ENCODE measurements around the gene CENPK.
A peak's percentile ranks its signal among the peaks of the same experiment; 100 is the strongest.
"Not testable (repeated sequence)": the region's sequence is repeated elsewhere in the genome, so short reads cannot be mapped to it uniquely, and the experiment has no call there.

Gene CENPK, protein sequence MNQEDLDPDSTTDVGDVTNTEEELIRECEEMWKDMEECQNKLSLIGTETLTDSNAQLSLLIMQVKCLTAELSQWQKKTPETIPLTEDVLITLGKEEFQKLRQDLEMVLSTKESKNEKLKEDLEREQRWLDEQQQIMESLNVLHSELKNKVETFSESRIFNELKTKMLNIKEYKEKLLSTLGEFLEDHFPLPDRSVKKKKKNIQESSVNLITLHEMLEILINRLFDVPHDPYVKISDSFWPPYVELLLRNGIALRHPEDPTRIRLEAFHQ

DNA sequence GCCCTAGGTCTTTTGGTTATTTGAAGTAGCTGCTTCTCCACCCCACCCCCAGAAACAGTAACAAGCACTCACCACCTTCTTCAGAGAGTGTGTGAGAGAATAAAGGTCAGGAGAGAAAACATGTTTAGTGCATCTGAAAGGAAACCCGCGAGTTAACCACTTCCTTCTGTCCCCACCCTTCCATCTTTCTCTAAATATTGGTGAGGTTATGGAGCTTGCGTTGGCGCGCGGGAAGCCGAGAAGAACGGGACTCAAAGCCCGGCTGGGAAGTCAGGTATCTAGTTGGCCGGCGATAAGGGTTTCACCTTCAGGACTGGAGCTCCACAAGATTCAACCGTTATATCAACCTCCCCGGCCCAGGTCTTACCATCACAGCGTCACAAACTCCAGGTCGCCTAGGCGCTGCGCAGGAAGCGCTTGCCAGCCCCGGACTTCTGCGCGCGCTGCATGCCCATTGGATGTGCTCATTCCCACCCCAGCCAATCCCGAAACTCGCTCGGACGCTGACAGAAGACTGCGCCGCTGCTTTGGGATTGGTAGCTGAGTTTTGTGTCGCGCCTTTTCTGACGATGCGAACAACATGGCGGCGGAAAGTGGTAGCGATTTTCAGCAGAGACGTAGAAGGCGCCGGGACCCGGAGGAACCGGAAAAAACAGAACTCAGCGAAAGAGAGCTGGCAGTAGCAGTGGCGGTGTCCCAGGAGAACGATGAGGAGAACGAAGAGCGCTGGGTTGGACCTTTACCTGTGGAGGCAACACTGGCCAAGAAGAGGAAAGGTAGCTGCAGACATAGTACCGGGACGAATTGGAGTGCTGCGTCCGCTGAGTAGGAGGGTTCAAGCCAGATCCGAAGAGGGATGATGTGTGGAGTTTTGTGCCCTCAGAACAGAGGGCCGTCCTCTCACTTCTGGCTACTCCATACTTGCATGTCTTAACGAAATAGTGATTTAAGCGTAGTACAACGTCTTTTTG, at the start of gene CENPK, which contains the start of gene PPWD1:
Gene CENPK, minus strand, starts transcription at position 438 of the 971 bp plus-strand sequence. CDS start 8,261 bp downstream, outside the sequence.
Gene PPWD1, plus strand, starts transcription at position 566 of the 971 bp plus-strand sequence. Its CDS starts 15 bp downstream, at position 581.
- DNase-seq: peak; percentile 95

DNA sequence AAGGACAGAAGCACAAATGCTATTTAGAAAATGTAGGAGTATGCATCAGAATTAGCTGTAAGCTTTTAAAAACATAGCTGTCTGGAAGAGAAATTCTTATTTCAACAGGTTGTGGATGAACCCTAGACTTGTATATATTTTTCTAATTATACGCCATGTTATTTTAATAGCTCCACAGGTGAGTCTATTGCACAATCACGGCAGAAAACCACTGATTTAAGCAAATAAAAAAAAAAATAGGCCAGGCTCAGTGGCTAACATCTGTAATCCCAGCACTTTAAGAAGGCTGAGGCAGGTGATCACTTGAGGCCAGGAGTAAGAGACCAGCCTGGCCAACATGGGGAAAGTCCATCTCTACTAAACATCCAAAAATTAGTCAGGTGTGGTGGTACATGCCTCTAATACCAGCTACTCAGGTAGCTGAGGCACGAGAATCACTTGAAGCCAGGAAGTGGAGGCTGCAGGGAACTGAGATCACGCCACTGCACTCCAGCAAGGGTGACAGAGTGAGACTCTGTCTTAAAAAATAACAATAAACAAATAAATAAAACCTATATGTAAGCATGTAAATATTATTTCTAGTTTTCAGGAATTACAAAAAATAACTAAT, 49.4 kb upstream of the CENPK start:
- DNase-seq: no peak

DNA sequence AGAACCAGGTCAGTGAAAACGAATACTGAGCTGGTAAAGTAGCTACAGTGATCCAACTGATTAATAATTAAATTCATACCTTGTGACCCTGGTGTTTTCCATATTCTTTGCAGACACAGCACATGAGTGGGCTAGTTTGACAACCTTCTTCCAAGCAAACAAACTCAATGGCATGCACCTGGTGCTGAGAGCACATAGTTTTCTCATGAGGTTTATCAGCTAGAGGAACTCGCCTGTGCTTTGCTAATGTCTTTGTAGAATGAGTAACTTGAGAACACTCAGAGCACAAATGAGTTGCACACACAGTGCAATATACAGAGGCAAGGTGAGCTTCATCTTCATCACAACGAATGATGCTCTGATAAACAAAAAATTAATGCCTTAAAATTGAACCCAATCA, 48.6 kb upstream of the CENPK start:
- no peak for DNase-seq

DNA sequence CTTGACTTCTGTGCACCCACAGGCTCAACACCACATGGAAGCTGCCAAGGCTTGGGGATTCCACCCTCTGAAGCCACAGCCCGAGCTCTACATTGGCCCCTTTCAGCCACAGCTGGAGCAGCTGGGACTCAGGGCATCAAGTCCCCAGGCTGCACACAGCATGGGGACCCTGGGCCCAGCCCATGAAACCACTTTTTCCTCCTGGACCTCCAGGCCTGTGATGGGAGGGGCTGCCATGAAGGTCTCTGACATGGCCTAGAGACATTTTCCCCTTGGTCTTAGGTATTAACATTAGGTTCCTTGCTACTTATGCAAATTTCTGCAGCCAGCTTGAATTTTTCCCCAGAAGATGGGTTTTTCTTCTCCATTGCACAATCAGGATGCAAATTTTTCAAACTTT, 38.8 kb upstream of the CENPK start:
- not testable (repeated sequence) for DNase-seq

DNA sequence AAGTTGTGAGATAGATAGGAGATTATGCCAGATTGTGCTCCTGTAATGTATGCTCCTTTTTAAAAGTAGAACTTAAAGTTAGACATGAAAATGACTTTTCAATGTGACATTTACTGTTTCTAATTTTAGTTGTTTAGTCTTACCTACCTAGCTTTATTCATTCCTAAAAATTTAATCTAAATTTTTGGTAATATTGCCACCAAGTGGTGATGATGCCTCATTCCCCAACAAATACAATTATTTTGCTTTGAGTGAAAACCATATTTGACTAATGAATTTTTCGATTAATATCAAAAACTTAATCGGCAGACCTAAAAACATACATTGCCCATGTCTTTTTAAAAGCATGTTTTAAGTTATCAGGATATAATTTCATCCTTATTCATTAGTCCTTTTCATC, 25.7 kb upstream of the CENPK start:
- no peak for DNase-seq

DNA sequence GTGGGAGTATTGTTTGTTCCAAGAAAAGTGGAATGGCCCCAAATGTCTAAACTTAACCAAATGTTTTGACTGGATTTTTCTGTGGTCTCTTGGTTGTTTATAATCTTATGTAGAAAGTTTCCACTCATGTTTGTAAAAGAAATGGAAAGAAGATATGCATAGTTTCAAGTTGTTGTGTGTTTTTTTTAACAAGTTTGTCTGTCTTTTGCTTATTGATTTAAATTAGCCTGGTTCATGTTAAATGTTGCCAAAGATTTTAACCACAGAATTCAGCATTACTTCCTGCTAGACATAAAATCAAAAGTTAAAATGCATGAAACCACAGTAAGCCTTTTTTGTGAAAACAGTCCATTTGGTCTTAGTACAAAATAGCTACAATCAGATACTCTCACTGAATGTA, 14.2 kb upstream of the CENPK start:
- no peak for DNase-seq

DNA sequence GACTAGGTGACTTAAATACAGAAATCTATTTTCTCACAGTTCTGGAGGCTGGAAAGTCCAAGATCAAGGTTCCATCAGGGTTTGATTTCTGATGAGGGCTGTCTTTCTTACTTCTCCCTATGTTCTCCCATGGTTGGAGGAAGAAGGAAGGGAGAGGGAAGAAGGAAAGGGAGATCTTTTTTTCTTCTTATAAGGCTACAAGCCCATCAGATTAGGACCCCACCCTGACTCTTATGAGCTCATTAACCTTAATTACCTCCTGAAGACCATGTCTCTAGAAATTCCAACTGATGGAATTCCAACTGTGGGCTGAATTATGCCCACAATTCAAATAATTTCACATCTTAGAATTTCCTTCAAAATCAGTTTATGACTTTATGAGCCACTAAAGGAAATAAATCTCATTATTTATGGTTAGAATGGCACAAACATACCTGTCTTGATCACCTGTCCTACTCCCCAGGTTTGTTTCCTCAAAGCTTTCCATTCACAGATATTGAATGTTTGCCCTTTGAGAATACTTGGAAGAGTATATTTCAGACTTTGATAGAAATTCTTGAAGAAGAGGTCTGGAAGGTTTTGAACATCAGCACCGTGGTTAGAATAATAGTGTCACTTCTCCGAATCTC, 7.7 kb upstream of the CENPK start:
- no peak for DNase-seq

DNA sequence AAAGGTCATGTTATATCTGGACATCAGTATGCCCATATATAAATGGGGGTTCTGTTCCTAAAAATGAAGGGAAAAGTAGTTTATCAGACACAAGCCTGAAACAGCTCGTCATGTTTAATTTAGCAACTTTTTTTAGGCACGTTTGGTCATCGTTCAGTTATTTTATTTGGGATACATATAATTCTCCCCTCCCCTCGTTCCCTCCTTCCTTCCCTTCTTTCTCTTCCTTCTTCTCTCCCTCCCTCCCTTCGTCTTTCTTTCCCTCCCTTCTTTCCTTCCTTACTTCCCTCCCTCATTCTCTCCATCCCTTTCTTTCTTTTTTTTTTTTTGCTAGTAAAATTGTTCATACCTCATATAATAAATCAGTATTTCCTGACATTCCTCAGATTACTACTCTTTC, 3.5 kb upstream of the CENPK start:
- no peak for DNase-seq

DNA sequence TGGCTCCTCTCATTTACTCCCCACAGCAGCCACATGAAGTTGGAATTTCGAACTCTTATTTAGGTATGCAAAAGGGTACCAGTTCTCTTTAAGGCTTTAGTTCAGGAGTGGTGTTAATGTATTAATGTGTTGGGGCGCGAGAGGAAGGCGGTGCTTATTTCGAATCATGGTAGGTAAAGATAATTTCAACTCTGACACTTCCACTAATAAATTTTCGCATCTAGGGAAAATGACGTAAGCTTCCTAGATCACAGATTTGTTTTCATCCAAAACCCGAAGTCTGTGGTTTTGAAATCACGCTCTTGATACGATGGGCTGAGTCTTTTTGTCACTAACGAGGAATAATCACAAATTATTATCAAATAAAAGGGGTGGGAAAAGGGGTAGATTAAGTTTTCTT, 809 bp upstream of the CENPK start:
- DNase-seq: no peak

DNA sequence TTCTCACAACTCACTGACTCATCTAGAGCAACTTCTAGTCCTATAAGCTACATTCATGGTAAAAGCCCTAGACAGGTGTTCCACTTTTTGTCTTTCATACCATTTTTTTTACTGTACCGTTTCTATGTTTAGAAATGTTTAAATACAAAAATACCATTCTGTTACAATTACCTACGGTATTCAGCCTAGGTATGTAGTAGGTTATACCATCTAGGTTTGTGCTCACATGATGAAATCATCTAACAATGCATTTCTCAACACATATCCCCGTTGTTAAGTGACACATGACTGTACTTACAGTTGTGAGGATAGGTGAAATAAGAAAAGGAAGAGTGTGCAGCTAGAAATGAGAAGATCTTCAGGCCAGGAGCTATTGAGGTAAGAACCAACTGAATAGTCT, 6.2 kb downstream of the CENPK start:
- DNase-seq: no peak

DNA sequence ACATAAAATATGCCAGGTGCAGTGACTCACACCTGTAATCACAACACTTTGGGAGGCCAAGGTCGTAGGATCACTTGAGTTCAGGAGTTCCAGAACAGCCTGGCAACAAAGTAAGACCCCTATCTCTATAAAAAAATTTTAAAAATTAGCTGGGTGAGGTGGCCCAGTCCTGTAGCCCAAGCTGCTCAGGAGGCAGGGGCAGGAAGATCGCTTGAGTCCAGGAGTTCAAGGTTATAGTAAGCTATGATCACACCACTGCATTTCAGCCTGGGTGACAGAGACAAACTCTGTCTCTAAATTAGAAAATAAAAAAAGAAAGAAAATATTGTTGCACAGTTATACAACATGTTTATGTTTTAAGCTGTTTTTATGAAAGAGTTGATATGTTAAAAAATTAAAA, 6.8 kb downstream of the CENPK start:
- no peak for DNase-seq

DNA sequence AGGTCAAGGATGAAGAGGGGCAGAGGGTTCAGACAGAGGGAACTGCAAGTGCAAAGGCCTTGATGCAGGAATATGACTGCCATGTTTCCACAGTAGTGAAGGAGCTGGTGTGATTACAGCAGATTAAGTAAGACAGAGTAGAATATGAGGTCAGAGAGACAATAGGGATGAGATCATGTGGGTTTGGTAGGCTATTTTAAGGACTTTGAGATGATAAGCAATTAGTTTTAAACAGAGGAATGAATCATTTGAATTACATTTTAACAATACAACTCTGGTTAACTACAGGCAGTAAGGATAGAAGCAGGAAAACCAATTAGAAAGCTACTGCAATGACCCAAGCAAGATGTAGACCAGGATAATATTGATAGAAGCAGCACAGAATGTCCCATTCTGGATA, 7.7 kb downstream of the CENPK start:
- no peak for DNase-seq

DNA sequence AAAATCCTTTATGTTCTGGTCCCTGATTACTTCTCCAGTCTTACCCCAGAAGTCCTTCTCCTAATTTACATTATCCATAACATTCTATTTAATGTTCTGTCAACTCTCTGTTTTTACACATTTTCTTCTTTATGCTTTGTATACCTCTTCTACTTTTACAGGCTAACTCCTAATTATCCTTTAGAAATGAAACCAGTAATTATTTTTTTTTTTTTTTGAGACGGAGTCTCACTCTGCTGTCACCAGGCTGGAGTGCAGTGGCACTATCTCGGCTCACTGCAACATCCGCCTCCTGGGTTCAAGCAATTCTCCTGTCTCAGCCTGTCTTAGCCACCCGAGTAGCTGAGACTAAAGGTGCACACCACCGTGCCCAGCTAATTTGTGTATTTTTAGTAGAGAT, 9.0 kb downstream of the CENPK start:
- no peak for DNase-seq

DNA sequence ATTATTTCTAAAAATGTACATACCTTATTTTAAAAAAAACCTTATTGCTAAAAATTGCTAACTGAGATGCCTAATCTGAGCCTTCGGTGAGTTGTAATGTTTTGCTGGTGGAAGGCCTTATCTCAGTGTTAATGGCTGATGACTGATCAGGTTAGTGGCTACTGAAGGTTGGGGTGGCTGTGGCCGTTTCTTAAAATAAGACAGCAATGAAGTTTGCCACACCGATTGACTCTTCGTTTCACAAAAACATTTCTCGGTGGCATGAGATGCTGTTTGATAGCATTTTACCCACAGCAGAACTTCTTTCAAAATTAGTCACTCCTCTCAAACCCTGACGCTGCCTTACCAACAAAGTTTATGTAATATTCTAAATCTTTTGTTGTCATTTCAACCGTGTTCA, 14.7 kb downstream of the CENPK start:
- no peak for DNase-seq

DNA sequence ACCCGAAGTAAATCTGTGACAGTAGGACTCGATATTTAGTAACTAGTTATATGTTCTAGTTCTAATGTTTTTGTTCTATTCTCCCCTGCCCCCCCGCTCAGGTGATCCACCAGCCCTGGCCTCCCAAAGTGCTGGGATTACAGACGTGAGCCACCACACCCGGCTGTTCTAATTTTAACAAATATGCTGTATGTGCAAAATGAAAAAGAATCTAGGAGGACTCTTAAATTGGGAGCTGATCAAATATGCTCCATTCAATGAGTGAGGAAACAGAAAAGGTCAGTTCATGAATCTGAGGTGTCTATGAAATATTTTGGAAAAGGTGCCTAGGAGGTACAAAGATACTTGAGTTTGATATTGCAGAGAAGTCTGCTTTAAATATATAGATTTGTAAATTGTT, 16.8 kb downstream of the CENPK start:
- no peak for DNase-seq

DNA sequence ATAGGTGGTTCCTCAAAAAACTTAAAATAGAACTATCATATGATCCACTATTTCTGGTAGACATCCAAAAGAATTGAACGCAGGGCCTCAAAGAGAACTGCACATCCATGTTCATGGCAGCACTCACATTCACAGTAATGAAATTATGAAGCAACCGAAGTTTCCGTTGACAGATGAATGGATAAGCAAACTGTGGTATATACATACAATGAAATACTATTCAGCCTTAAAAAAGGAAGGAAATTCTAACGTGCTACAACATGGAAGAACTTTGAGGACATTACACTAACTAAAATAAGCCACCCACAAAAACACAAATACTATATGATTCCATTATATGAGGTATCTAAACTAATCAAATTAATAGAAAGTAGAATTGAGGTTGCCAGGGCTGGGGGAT, 18.5 kb downstream of the CENPK start:
- DNase-seq: no peak

DNA sequence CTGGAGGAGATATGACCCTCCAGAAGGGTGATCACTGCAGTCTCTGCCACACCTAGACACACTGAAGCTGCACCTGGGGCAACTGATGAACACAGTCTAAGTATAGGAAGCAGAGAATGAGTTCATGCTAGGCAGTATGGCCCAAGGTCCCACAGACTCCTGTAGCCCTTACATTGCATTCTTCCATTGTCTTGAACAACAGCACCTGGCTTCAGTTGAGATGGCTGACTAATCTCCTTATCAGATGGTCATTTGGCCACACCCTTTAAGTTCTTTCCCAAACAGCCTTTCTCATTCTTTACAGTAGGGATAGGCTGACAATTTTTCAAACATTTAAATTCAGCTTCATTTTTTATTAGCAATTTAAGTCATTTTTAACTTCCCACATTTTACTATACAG, 23.1 kb downstream of the CENPK start:
- DNase-seq: no peak

DNA sequence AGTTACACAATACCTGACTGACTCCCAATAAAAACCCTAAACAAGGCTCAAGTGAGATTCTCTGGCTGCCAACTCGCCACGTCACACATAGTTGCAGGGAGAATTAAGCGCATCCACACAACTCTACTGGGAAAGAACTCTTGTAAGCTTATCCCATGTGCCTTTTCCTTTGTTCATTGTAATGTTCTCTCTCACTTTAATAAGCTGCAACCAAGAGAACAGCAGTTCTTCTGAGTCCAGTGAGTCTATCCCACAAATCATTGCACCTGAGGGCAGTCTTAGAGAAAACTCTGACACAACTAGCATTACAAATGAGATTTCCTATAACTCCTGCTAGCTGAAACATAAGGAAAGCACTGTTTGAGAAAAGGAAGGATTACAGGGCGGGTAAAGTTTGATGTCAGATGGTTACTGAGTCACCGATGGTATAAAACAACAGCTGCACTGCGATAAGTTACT, 27.4 kb downstream of the CENPK start:
- no peak for DNase-seq

DNA sequence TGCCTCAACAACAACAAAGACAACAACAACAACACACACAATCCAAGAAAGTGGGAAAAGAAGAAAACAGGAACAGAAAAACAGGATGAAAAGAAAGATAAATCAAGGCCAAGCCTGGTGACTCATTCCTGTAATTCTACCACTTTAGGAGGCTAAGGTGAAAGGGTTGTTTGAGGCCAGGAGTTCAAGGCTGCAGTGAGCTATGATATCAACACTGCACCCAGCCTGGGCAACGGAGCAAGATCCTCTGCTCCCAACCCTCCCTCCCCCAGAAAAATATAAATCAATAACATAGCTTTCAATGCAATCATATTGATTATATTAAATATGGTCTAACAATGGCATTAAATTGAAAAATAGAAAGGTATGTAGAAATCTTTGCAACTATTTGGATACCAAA, 32.1 kb downstream of the CENPK start:
- DNase-seq: no peak

DNA sequence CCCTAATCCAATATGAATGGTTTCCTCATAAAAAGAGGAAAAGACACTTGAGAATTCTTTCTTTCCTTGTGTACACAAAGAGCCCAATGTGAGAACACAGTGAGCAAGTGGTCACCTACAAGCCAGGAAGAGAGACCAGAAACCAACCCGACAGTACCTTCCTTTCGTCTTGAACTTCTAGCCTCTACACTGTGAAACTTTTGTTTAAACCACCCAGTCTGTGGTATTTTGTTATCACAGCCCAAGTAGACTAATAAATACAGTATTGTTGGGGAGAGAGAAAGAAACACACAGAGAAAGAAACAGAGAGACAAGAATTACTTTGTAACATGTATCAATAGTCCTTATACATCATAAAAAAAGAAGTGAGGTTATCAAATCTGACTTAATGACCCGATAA, 37.2 kb downstream of the CENPK start:
- DNase-seq: no peak

DNA sequence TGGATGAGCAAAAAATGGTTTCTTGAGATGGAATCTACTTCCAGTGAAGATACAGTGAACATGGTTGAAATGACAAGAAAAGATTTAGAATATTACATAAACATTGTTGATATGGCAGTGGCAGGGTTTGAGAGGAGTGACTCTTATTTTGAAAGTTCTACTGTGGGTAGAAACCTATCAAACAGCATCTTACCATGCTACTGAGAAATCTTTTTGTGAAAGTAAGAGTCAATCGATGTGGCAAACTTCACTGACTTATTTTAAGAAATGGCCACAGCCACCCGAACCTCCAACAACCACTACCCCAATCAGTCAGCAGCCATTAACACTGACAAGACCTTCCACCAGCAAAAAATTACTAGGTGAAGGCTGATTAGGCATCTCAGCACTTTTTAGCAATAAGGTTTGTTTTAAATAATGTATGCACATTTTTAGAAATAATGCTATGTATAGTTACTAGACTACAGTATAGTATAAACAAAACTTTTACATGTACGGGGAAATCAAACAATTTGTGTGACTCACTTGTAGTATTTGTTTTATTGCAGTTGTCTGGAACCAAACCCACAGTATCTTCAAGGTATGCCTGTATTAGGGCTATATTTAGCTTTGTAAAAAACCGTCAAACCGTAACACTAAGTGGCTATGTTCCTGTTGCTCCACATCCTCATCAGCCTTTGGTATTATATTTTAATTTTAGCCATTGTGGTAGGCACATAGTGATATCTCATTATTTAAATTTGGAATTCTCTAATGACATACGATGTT, 50.6 kb downstream of the CENPK start:
- DNase-seq: no peak

DNA sequence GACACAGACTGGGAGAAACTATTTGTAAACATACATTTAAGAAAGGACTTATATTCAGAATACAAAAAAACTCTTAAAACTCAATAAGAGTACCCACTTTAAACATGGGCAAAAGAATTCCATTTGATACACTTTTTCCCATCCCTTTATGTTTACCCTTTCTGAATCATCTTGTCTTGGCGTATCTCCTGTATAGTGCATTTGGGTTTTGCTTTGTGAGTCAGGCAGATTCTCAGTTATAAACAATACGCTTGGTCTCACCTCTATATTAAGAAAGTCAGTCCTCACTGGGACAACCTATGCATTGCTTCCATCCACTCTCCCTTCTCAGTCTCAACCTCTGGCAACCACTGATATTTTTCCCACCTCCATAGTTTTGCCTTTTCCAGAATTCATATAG, 54.0 kb downstream of the CENPK start:
- DNase-seq: no peak
